ENCODE measurements around the gene SLC22A31. TPM values are rescaled to one million over a fixed set of nuclear protein-coding genes. Genes with fewer than 3 reads are reported as not detected.

SLC22A31 gene
- total and polyA plus RNA-seq, 2 experiments from 2014 or later = 2.1 to 13.8 TPM

DNA sequence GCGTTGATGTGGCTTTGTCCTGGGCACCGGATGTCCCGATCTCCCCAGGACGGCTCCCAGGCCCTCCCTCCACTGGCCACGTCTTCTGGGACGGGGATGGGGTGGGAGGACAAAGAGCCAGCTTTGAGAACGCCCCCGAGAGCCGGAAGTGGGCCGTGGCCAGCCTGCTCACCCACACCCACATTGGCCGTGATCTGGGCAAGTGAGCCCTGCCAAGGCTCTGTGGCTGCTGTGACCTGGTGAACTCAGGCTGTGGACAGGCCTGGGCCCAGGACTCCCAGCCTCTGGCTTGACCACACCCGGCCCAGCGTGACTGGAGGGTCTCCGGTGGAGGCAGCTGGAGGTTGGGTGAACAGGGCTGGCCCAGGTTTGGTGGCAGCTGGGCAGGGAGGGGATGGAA, 25.5 kb downstream of the SLC22A31 start:
- Mint-ChIP-seq H3K4me1 (peaks cover 13% of the 10 kb centered on the region), H3K36me3 (ENCODE audit: low read depth) (no peaks in the 10 kb centered on the region)

More for the DNA sequence above, 25.5 kb downstream of the SLC22A31 start:
- no peak overlapping the region for H3K4me3 Mint-ChIP-seq
- Histone ChIP-seq H3K27me3 (ENCODE audit: insufficient read depth) (no peaks in the 10 kb centered on the region), H2AFZ (no peak overlapping the region), H3K9me2 (ENCODE audit: insufficient read depth) (no peaks in the 10 kb centered on the region), H3K27ac (ENCODE audit: low read depth) (no peak overlapping the region), H4K20me1 (replicated peaks; ENCODE audit: insufficient read depth) (no peaks in the 10 kb centered on the region), H3K4me2 (no peak overlapping the region), H3F3A (replicated peaks; ENCODE audit: low read depth) (no peaks in the 10 kb centered on the region), H3K4me1 (ENCODE audit: insufficient read depth) (peaks cover 12% of the 10 kb centered on the region), H3K4me3 (no peak overlapping the region), H3K79me2 (replicated peaks; ENCODE audit: insufficient read depth) (no peaks in the 10 kb centered on the region), H3K36me3 (ENCODE audit: insufficient read depth) (no peaks in the 10 kb centered on the region)
- H3K27ac Mint-ChIP-seq = no peak overlapping the region
- no peaks in the 10 kb centered on the region for H3K9me3 Mint-ChIP-seq
- no peak for DNase-seq (ENCODE audit: low spot score)
- no peak for ATAC-seq
- TF ChIP-seq STAT1 (IDR thresholded peaks at IDR 0.05; ENCODE audit: unreplicated experiment) = no peak
- TF ChIP-seq ZNF462 (CRISPR knock-in tag; IDR thresholded peaks at IDR 0.05) = no peak
- TF ChIP-seq, protein P1, sequence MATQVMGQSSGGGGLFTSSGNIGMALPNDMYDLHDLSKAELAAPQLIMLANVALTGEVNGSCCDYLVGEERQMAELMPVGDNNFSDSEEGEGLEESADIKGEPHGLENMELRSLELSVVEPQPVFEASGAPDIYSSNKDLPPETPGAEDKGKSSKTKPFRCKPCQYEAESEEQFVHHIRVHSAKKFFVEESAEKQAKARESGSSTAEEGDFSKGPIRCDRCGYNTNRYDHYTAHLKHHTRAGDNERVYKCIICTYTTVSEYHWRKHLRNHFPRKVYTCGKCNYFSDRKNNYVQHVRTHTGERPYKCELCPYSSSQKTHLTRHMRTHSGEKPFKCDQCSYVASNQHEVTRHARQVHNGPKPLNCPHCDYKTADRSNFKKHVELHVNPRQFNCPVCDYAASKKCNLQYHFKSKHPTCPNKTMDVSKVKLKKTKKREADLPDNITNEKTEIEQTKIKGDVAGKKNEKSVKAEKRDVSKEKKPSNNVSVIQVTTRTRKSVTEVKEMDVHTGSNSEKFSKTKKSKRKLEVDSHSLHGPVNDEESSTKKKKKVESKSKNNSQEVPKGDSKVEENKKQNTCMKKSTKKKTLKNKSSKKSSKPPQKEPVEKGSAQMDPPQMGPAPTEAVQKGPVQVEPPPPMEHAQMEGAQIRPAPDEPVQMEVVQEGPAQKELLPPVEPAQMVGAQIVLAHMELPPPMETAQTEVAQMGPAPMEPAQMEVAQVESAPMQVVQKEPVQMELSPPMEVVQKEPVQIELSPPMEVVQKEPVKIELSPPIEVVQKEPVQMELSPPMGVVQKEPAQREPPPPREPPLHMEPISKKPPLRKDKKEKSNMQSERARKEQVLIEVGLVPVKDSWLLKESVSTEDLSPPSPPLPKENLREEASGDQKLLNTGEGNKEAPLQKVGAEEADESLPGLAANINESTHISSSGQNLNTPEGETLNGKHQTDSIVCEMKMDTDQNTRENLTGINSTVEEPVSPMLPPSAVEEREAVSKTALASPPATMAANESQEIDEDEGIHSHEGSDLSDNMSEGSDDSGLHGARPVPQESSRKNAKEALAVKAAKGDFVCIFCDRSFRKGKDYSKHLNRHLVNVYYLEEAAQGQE (IDR thresholded peaks at IDR 0.05; ENCODE audit: unreplicated experiment) = no peak
- TF ChIP-seq, protein P2, sequence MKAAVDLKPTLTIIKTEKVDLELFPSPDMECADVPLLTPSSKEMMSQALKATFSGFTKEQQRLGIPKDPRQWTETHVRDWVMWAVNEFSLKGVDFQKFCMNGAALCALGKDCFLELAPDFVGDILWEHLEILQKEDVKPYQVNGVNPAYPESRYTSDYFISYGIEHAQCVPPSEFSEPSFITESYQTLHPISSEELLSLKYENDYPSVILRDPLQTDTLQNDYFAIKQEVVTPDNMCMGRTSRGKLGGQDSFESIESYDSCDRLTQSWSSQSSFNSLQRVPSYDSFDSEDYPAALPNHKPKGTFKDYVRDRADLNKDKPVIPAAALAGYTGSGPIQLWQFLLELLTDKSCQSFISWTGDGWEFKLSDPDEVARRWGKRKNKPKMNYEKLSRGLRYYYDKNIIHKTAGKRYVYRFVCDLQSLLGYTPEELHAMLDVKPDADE (IDR thresholded peaks at IDR 0.05) = no peak
- no peak for TF ChIP-seq JUNB (IDR thresholded peaks at IDR 0.05; ENCODE audit: unreplicated experiment)
- no peak for TF ChIP-seq ZNF331 (CRISPR knock-in tag; IDR thresholded peaks at IDR 0.05; ENCODE audit: low read depth)
- no peak for TF ChIP-seq EZH2phosphoT487 (IDR thresholded peaks at IDR 0.05; ENCODE audit: unreplicated experiment)
- TF ChIP-seq CREB1 (CRISPR knock-in tag; IDR thresholded peaks at IDR 0.05; ENCODE audit: low read depth) = no peak
- TF ChIP-seq NANOG (IDR thresholded peaks at IDR 0.05; ENCODE audit: borderline replicate concordance) = no peak
- no peak for TF ChIP-seq POLR2AphosphoS5 (IDR thresholded peaks at IDR 0.05; ENCODE audit: low read depth)
- H3K27me3 Mint-ChIP-seq (ENCODE audit: insufficient read depth, low read depth, poor library complexity) = peaks cover 14% of the 10 kb centered on the region

Data from GM23338 (cell line).